Effector memory CD8-positive, alpha-beta T cell (primary cell): ENCODE results near the gene MFSD2A.
"Not testable (repeated sequence)": the region's sequence is repeated elsewhere in the genome, so short reads cannot be mapped to it uniquely, and the experiment has no call there.

ENCODE experiments used
- ATAC-seq: fragments of 150-1000 bp; cut with Tn5 transposase; replicated peaks from 2 replicates; pipeline ENCODE4 v1.10.0; 2021; ENCODE audit warnings: mild to moderate bottlenecking, moderate library complexity
- DNase-seq, 3 experiments: peaks; one replicate each; pipeline ENCODE4 v3.0.0; 2021
- H3K27ac Mint-ChIP-seq, 2 donors: one replicate each; pipeline ENCODE4 v1.8.0; 2022; ENCODE audit warnings: mild to moderate bottlenecking in 2 of 2, mixed read lengths in 2 of 2, moderate library complexity in 2 of 2
- H3K27me3 Mint-ChIP-seq, 2 donors: one replicate each; pipeline ENCODE4 v1.8.0; 2022; ENCODE audit warnings: mixed read lengths in 2 of 2
- H3K36me3 Mint-ChIP-seq: one replicate; pipeline ENCODE4 v1.8.0; 2022; ENCODE audit warnings: mild to moderate bottlenecking, moderate library complexity, mixed read lengths; ENCODE audit not compliant: insufficient read depth
- H3K4me1 Mint-ChIP-seq, 2 donors: one replicate each; pipeline ENCODE4 v1.8.0; 2022; ENCODE audit warnings: low read depth in 2 of 2, mixed read lengths in 2 of 2
- H3K4me3 Mint-ChIP-seq, 2 donors: one replicate each; pipeline ENCODE4 v1.8.0; 2022; ENCODE audit warnings: mild to moderate bottlenecking in 2 of 2, mixed read lengths in 2 of 2, moderate library complexity in 2 of 2
- H3K9me3 Mint-ChIP-seq, 2 donors: one replicate each; pipeline ENCODE4 v1.8.0; 2022; ENCODE audit warnings: mixed read lengths in 2 of 2

MFSD2A gene

DNA sequence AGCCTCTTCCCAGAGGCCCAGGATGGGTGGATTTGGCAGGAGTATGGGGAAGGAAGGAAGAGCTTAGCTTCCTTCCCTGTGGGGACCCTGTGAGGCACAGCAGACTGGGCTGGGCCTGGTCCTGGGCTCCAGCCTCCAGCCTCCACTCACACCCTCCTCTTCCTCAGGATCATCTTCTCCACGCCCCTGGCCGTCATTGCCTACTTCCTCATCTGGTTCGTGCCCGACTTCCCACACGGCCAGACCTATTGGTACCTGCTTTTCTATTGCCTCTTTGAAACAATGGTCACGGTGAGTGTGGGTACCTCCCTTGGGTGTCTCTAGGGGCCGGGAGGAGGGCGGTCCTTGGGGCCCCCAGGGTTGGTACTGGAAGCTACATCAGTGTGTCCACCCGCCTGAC, 10.1 kb downstream of the MFSD2A start:
- peaks cover 0 to 2% of the 10 kb centered on the region in 2 donors for H3K4me1 Mint-ChIP-seq
- no peaks in the 10 kb centered on the region for H3K27me3 Mint-ChIP-seq
- H3K9me3 Mint-ChIP-seq, result no peaks in the 10 kb centered on the region
- H3K36me3 Mint-ChIP-seq, result peaks cover 6% of the 10 kb centered on the region
- no peak overlapping the region for H3K27ac Mint-ChIP-seq
- no peak for DNase-seq
- H3K4me3 Mint-ChIP-seq, result no peak overlapping the region
- ATAC-seq, result no peak

DNA sequence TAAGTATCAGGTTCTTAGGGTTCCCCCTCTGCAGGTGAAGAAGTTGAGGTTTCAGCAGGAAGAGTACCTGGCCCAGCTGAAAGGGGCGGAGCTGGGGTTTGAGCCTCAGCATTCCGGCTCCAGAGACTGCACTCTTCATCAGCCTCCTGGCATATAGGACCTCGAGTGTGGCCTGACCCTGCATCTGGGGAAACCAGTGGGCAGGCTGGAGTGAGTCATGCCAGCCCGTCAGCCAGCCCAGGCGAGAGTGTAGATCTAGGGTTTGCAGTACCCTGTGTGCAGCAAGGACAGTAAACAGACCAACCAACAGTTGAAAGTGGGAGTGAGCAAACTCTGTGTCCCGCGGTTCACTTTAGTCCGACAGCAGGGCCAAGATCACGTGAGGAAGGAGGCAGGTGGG, 14.1 kb downstream of the MFSD2A start:
- H3K4me3 Mint-ChIP-seq, result no peak overlapping the region
- peaks cover 5 to 6% of the 10 kb centered on the region in 2 donors for H3K4me1 Mint-ChIP-seq
- peaks cover 10% of the 10 kb centered on the region for H3K36me3 Mint-ChIP-seq
- DNase-seq (no peak), ATAC-seq (no peak)
- H3K9me3 Mint-ChIP-seq, result no peaks in the 10 kb centered on the region
- no peaks in the 10 kb centered on the region for H3K27me3 Mint-ChIP-seq
- H3K27ac Mint-ChIP-seq, result no peak overlapping the region

DNA sequence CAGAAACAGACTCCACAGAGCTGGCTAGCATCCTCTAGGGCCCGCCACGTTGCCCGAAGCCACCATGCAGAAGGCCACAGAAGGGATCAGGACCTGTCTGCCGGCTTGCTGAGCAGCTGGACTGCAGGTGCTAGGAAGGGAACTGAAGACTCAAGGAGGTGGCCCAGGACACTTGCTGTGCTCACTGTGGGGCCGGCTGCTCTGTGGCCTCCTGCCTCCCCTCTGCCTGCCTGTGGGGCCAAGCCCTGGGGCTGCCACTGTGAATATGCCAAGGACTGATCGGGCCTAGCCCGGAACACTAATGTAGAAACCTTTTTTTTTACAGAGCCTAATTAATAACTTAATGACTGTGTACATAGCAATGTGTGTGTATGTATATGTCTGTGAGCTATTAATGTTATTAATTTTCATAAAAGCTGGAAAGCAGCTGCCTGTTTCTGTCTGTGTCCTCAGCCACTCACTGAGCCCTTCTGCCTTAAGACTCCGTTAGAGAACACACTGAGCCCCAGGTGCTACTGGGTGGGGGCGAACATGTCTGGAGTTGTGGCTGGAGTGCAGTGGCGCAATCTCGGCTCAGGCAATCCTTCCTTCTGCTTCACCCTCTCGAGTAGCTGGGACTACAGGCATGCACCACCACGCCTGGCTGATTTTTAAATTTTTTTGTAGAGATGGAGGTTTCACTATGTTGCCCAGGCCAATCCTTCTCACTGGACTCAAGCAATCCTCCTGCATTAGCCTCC, 14.8 kb downstream of the MFSD2A start:
- ATAC-seq (no peak), DNase-seq (no peak)
- peaks cover 5 to 6% of the 10 kb centered on the region in 2 donors for H3K4me1 Mint-ChIP-seq
- H3K27ac Mint-ChIP-seq, result no peak overlapping the region
- H3K36me3 Mint-ChIP-seq, result peaks cover 10% of the 10 kb centered on the region
- no peak overlapping the region for H3K4me3 Mint-ChIP-seq
- no peaks in the 10 kb centered on the region for H3K27me3 Mint-ChIP-seq
- no peaks in the 10 kb centered on the region for H3K9me3 Mint-ChIP-seq

DNA sequence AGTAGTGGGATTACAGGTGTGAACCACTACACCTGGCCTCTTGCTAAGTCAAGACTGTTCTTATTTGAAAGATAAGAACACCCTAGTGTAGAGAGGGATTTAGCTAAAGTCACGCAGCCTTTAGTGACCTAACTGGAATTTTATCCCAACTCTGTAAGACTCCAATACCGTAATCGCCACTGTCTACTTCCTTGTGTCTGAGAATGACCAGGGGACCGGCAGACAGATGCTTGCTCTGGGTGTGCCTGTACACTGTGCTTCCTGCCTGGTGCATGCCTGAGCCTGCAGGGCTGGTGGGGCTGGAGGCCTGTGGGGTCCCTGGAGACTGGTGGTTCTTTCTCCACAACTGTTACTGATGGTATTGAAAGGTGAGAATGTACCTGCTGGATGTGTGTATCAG, 15.3 kb downstream of the MFSD2A start:
- Mint-ChIP-seq H3K4me3 (no peak overlapping the region), H3K4me1 (peaks cover 5 to 6% of the 10 kb centered on the region in 2 donors), H3K27me3 (no peaks in the 10 kb centered on the region), H3K27ac (no peak overlapping the region), H3K9me3 (no peaks in the 10 kb centered on the region), H3K36me3 (peaks cover 7% of the 10 kb centered on the region)
- DNase-seq, result no peak
- ATAC-seq, result no peak

DNA sequence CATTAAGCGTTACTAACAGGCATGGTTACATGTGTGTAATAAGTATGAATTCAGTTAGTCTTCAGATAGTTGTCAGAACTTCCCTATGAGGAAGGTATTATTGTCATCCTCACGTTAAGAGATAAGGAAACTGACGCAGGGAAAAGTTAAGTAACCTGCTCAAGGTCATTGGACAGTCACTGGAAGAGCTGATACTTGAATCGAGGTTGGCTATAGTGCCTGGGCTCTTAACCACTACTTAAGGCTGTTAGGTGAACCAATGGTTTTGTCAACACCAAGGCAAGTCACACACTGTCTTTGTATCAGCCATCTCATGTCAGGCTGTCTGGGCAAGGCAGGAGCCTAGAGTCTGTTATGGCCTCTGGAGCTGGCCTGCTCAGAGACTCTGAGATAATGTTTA, 16.2 kb downstream of the MFSD2A start:
- ATAC-seq, result no peak
- Mint-ChIP-seq H3K27ac (no peak overlapping the region), H3K9me3 (no peaks in the 10 kb centered on the region), H3K4me3 (no peak overlapping the region), H3K36me3 (peaks cover 7% of the 10 kb centered on the region), H3K4me1 (peaks cover 5 to 6% of the 10 kb centered on the region in 2 donors), H3K27me3 (no peaks in the 10 kb centered on the region)
- no peak for DNase-seq

DNA sequence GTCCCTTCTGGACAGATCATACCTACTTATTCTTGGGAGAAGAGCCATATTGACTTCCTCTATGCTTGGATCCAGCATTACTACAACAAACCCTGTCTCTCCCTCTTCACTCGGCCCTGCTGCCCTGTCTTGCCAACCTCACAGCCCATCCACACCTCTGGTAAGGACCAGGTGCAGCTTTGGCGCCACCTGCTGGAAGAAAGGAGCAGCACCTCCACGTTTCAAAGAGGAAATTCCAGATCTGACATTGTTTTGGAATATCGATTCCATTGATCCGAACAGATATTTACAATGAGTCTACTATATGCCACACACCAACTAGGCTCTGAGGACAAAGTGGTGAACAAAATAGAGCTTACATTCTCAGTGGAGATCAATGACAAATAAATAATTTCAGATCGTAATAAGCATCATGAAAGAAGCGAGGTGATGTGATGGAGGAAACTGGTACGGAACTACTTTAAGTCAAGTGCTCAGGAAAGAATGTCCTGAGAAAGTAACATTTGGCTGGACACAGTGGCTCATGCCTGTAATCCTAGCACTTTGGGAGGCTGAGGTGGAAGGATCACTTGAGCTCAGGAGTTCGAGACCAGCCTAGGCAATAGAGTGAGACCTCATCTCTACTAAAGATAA, 18.7 kb downstream of the MFSD2A start:
- peak; percentile 77 for ATAC-seq
- no peaks in the 10 kb centered on the region for H3K9me3 Mint-ChIP-seq
- no peak overlapping the region for H3K27ac Mint-ChIP-seq
- peak; percentile 69 to 74 (median 73) for DNase-seq
- no peak overlapping the region for H3K4me3 Mint-ChIP-seq
- H3K36me3 Mint-ChIP-seq, result peaks cover 3% of the 10 kb centered on the region
- H3K27me3 Mint-ChIP-seq, result no peaks in the 10 kb centered on the region
- H3K4me1 Mint-ChIP-seq, result peaks cover 5 to 6% of the 10 kb centered on the region in 2 donors

DNA sequence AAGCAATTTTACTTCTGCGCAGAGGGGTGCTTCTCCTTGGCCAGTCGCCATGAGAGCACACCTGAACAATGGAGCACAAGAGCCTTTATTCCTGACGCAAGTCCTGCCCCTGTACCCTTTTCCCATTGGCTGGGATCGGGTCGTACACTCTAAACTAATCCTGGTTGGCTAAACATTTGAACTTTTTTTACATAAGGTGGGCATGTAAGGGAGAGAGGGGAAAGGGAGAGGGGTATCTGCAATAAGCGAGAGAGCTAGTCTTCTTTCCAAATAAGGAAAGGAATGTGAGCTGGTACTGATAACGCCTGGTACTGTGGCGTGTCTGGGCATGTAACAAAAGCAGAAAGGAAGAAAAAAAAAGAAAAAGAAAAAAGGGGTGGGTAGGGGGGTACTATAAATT, 21.8 kb downstream of the MFSD2A start:
- Mint-ChIP-seq H3K4me3 (no peak overlapping the region), H3K9me3 (no peaks in the 10 kb centered on the region), H3K36me3 (peaks cover 3% of the 10 kb centered on the region), H3K27me3 (no peaks in the 10 kb centered on the region), H3K4me1 (peaks cover 5 to 6% of the 10 kb centered on the region in 2 donors), H3K27ac (no peak overlapping the region)
- DNase-seq (no peak), ATAC-seq (no peak)

DNA sequence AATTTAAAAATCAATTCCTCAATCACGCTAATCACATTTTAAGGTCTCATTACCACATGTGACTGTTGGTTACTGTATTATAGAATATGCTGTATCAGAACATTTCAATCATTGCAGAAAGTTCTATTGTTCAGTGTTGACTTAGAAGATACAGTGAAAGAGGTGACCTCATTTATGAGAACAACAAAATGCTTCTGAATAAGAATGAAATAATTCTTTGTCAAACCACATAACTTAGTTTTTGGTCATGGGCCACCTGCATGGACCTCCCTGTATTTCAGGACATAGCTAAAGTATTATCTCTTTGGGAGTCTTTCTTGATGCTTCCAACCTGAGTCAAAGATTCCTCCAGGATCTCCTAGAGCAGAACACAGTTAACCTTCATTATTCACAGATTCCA, 22.3 kb downstream of the MFSD2A start:
- ATAC-seq (no peak), DNase-seq (no peak)
- Mint-ChIP-seq H3K27me3 (no peaks in the 10 kb centered on the region), H3K27ac (no peak overlapping the region), H3K4me1 (peaks cover 5 to 6% of the 10 kb centered on the region in 2 donors), H3K36me3 (peaks cover 3% of the 10 kb centered on the region), H3K9me3 (no peaks in the 10 kb centered on the region), H3K4me3 (no peak overlapping the region)

DNA sequence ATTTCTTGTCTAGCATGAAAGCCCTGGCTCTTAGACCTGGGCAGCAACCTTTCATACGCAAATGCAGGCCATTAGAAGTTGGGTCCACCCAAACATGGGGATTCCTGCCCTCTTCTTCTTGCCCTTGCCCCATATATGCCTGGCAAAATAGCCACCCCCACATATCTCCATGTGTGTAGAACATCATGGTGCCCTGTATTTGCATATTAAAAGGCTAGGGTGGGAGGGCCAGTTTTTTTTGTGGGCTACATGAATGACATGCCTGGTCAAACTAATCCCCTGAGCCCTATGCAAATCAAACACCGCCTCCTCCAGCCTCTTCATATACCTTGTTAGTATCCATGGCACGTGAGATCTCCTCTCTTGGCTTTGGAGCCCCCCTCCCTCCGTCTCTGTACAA, 24.7 kb downstream of the MFSD2A start:
- H3K9me3 Mint-ChIP-seq, result no peaks in the 10 kb centered on the region
- DNase-seq (no peak), ATAC-seq (no peak)
- H3K4me3 Mint-ChIP-seq, result no peak overlapping the region
- no peaks in the 10 kb centered on the region for H3K36me3 Mint-ChIP-seq
- no peaks in the 10 kb centered on the region for H3K4me1 Mint-ChIP-seq
- no peak overlapping the region for H3K27ac Mint-ChIP-seq
- H3K27me3 Mint-ChIP-seq, result no peaks in the 10 kb centered on the region

DNA sequence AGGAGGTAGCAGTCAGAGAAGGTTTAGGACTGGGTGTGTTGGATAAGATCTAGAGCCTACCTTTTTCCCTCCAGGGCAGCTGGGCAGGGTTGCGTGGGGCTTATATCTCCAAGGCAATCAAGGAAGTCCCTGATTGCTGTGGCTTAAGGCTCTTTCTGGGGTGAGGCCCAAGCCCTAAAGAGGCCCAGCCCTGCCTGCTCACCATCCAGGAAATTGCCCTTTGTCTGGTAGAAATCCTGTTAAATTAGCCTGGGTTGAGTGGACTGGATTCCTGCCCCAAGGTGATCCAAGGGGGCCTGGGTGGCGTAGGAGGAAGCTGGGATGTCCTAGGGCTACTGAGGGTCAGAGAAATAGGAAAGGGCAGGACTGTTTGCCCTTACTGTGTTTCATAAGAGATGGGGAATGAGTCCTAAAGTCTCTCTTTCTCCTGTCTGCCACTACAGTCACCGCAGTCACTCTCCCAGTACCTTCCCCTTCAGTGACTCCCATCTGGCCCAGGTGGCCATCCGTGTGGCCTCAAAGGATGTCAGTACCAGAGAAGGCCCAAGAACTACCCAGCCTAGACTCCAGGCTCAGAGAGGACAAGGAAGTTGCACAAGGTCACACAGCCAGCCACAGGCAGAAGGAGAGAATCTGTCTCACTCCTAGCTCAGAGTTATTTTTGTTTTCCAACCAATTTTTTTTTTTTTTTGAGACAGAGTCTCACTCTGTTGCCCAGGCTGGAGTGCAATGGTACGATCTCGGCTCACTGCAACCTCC, 25.8 kb downstream of the MFSD2A start:
- Mint-ChIP-seq H3K36me3 (no peaks in the 10 kb centered on the region), H3K27me3 (no peaks in the 10 kb centered on the region), H3K9me3 (no peaks in the 10 kb centered on the region), H3K4me1 (no peaks in the 10 kb centered on the region), H3K27ac (no peak overlapping the region), H3K4me3 (no peak overlapping the region)
- DNase-seq (no peak), ATAC-seq (no peak)

DNA sequence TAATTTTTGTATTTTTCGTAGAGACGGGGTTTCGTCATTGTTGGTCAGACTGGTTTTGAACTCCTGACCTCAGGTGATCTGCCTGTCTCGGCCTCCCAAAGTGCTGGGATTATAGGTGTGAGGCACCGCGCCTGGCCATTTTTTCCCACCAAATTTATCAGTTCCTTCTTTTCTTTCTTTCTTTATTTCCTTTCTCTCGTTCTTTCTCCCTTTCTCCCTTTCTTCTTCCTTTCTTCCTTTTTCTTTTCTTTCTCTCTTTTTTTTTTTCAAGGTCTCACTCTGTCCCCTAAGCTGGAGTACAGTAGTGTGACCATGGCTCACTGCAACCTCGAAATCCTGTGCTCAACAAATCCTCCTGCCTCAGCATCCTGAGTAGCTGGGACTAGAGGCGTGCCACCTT, 26.4 kb downstream of the MFSD2A start:
- no peak overlapping the region for H3K4me3 Mint-ChIP-seq
- H3K4me1 Mint-ChIP-seq, result no peaks in the 10 kb centered on the region
- DNase-seq, result no peak
- H3K9me3 Mint-ChIP-seq, result no peaks in the 10 kb centered on the region
- no peak overlapping the region for H3K27ac Mint-ChIP-seq
- no peaks in the 10 kb centered on the region for H3K27me3 Mint-ChIP-seq
- ATAC-seq, result no peak
- H3K36me3 Mint-ChIP-seq, result no peaks in the 10 kb centered on the region

DNA sequence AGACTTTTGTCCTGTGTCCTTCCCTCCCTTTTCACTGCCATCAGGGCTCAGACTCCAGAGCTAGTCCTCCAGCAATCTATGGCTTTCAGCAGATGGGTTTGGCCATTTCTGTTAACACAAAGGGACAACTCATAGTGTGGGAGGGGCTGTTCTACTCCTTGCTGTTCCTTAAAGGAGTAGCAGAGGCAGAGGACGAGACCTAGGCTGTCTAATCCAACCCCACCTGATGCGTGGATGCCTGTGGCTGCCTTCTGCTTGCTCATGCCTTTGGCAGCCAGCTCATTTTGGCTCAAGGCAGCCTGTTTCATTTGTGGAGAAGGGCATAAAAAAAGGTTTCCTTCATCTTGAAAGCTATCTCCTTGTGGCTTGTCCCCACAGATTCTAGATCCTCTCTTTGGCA, 27.0 kb downstream of the MFSD2A start:
- ATAC-seq (no peak), DNase-seq (no peak)
- no peaks in the 10 kb centered on the region for H3K4me1 Mint-ChIP-seq
- no peak overlapping the region for H3K27ac Mint-ChIP-seq
- H3K9me3 Mint-ChIP-seq, result no peaks in the 10 kb centered on the region
- no peak overlapping the region for H3K4me3 Mint-ChIP-seq
- no peaks in the 10 kb centered on the region for H3K27me3 Mint-ChIP-seq
- no peaks in the 10 kb centered on the region for H3K36me3 Mint-ChIP-seq

DNA sequence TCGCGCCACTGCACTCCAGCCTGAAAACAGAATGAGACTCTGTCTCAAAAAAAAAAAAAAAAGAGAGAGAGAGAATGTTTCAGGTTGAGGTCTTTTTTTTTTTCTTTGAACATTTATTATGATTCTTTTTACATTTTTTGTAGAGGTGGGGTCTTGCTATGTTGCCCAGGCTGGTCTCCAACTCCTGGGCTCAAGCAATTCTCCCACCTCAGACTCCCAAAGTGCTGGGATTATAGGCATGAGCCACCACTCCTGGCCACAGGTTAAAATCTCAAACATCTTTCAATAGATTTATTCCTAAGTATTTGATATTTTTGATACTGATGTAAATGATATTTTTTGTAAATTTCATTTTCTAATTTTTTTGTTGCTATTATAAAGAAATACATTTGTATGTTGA, 29.5 kb downstream of the MFSD2A start:
- H3K4me1 Mint-ChIP-seq, H3K4me3 Mint-ChIP-seq, H3K27ac Mint-ChIP-seq, H3K9me3 Mint-ChIP-seq, H3K36me3 Mint-ChIP-seq, DNase-seq, ATAC-seq, H3K27me3 Mint-ChIP-seq: not testable (repeated sequence)

DNA sequence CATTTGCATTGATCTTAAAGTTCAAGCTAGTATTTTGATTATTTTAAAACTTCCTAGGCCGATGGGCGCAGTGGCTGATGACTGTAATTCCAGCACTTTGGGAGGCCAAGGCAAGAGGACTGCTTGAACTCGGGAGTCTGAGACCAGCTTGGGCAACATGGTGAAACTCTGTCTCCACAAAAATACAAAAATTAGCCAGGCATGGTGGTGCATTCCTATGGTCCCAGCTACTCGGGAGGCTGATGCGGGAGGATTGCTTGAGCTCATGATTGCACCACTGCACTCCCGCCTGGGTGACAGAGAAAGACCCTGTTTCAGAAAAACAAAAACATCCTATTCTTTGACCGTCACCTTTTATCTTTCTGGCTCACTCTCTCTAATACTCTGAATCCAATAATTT, 30.0 kb downstream of the MFSD2A start:
- Mint-ChIP-seq H3K27ac (no peak overlapping the region), H3K9me3 (no peaks in the 10 kb centered on the region), H3K36me3 (no peaks in the 10 kb centered on the region), H3K27me3 (no peaks in the 10 kb centered on the region), H3K4me1 (no peaks in the 10 kb centered on the region), H3K4me3 (no peak overlapping the region)
- DNase-seq (no peak), ATAC-seq (no peak)
